Esophagus muscularis mucosa (tissue), 4 donors: Measurements from ENCODE around the gene UPP2.

Source experiments
- CTCF ChIP-seq, 3 experiments: fragments of 200-600 bp in 2 of 3; fragments of 450-650 bp in 1 of 3; sonication (generic) in 2 of 3; IDR thresholded peaks; one replicate each; pipeline ENCODE4 v1.5.1; 2017 to 2019; ENCODE audit warnings: antibody characterized with exemption in 3 of 3, mild to moderate bottlenecking in 2 of 3, moderate library complexity in 1 of 3
- EP300 ChIP-seq: sonication (generic); formaldehyde crosslinking; IDR thresholded peaks from one replicate; pipeline ENCODE4 v1.6.1; 2017; ENCODE audit warnings: antibody characterized with exemption
- POLR2A ChIP-seq: fragments of 450-650 bp; IDR thresholded peaks from one replicate; pipeline ENCODE4 v1.6.1; 2017; ENCODE audit warnings: antibody characterized with exemption, moderate library complexity, mild to moderate bottlenecking, low read depth
- POLR2AphosphoS5 ChIP-seq, 2 donors: sonication (generic); formaldehyde crosslinking; IDR thresholded peaks; one replicate each; pipeline ENCODE4 v1.6.1; 2017; ENCODE audit warnings: antibody characterized with exemption in 2 of 2

GRCh38 chr2:158089322-158089721 is 12.4 kb upstream of the UPP2 start:
- TF ChIP-seq POLR2A (no peak), CTCF (IDR thresholded peaks at IDR 0.05) (no peak), EP300 (no peak), POLR2AphosphoS5 (IDR thresholded peaks at IDR 0.05) (no peak)
